H9 (cell line): ENCODE data around the gene DYNC2H1. TPM values are rescaled to one million over a fixed set of nuclear protein-coding genes. Genes with fewer than 3 reads are reported as not detected.

Experiments used
- DNase-seq: peaks from one replicate; pipeline ENCODE4 v3.0.0-alpha.2; 2017
- H2AFZ ChIP-seq: one replicate; pipeline ENCODE4 v1.6.1; 2013; ENCODE audit warnings: mild to moderate bottlenecking, low read length, control low read depth, moderate library complexity
- H2AK5ac ChIP-seq: 2 replicates; pipeline ENCODE4 v1.6.1; 2013; ENCODE audit warnings: low read length, control low read depth, mixed read lengths; ENCODE audit not compliant: insufficient read length
- H2BK120ac ChIP-seq: one replicate; pipeline ENCODE4 v1.6.1; 2013; ENCODE audit warnings: low read depth, mild to moderate bottlenecking, low read length, control low read depth, inconsistent platforms; ENCODE audit not compliant: poor library complexity, severe bottlenecking
- H2BK12ac ChIP-seq: 2 replicates; pipeline ENCODE4 v1.6.1; 2013; ENCODE audit warnings: low read length, control low read depth, mixed read lengths, low read depth; ENCODE audit not compliant: insufficient read length
- H2BK15ac ChIP-seq: 2 replicates; pipeline ENCODE4 v1.6.1; 2013; ENCODE audit warnings: low read depth, low read length, control low read depth
- H2BK20ac ChIP-seq: one replicate; pipeline ENCODE4 v1.6.1; 2013; ENCODE audit warnings: low read depth, mild to moderate bottlenecking, low read length, control low read depth, inconsistent platforms; ENCODE audit not compliant: poor library complexity, severe bottlenecking
- H2BK5ac ChIP-seq: 2 replicates; pipeline ENCODE4 v1.6.1; 2013; ENCODE audit warnings: low read length, control low read depth, mixed read lengths; ENCODE audit not compliant: insufficient read length
- H3K14ac ChIP-seq: 2 replicates; pipeline ENCODE4 v1.6.1; 2013; ENCODE audit warnings: low read length, control low read depth; ENCODE audit not compliant: insufficient read depth
- H3K18ac ChIP-seq: 2 replicates; pipeline ENCODE4 v1.6.1; 2013; ENCODE audit warnings: low read depth, mild to moderate bottlenecking, mixed read lengths, low read length, control low read depth; ENCODE audit not compliant: insufficient read length
- H3K23ac ChIP-seq: 2 replicates; pipeline ENCODE4 v1.6.1; 2013; ENCODE audit warnings: low read length, control low read depth, mixed read lengths, low read depth; ENCODE audit not compliant: insufficient read length
- H3K23me2 ChIP-seq: 2 replicates; pipeline ENCODE4 v1.6.1; 2013; ENCODE audit warnings: low read depth, mild to moderate bottlenecking, mixed read lengths, low read length, control low read depth; ENCODE audit not compliant: insufficient read length, poor library complexity, severe bottlenecking
- H3K27ac ChIP-seq: 2 replicates; pipeline ENCODE4 v1.5.1; 2013; ENCODE audit warnings: low read length, control low read depth, mixed read lengths, low read depth; ENCODE audit not compliant: insufficient read length
- H3K27me3 ChIP-seq: 2 replicates; pipeline ENCODE4 v1.6.1; 2013; ENCODE audit warnings: low read length, control low read depth, inconsistent platforms; ENCODE audit not compliant: insufficient read depth
- H3K4ac ChIP-seq: 2 replicates; pipeline ENCODE4 v1.6.1; 2013; ENCODE audit warnings: low read depth, mild to moderate bottlenecking, control low read depth, inconsistent platforms, low read length, moderate library complexity
- H3K4me1 ChIP-seq: 2 replicates; pipeline ENCODE4 v1.6.1; 2013; ENCODE audit warnings: low read length, control low read depth, inconsistent platforms; ENCODE audit not compliant: insufficient read depth
- H3K4me2 ChIP-seq: 2 replicates; pipeline ENCODE4 v1.6.1; 2013; ENCODE audit warnings: low read length, control low read depth, mixed read lengths; ENCODE audit not compliant: insufficient read length, insufficient read depth
- H3K56ac ChIP-seq: 2 replicates; pipeline ENCODE4 v1.6.1; 2013; ENCODE audit warnings: low read depth, mild to moderate bottlenecking, mixed read lengths, low read length, control low read depth; ENCODE audit not compliant: insufficient read length
- H3K79me1 ChIP-seq: 2 replicates; pipeline ENCODE4 v1.6.1; 2013; ENCODE audit warnings: low read depth, mild to moderate bottlenecking, moderate library complexity, low read length, control low read depth, inconsistent platforms; ENCODE audit not compliant: insufficient read depth, poor library complexity, severe bottlenecking
- H3K79me2 ChIP-seq: 2 replicates; pipeline ENCODE4 v1.6.1; 2013; ENCODE audit warnings: low read length, control low read depth, inconsistent platforms; ENCODE audit not compliant: insufficient read depth
- H3K9ac ChIP-seq: 2 replicates; pipeline ENCODE4 v1.6.1; 2013; ENCODE audit warnings: low read length, control low read depth, mixed read lengths; ENCODE audit not compliant: insufficient read length; ENCODE audit errors: extremely low read depth
- H3K9me3 ChIP-seq: one replicate; pipeline ENCODE4 v1.6.1; 2013; ENCODE audit warnings: low read depth, low read length, inconsistent platforms; ENCODE audit not compliant: control insufficient read depth
- H3T11ph ChIP-seq: one replicate; pipeline ENCODE4 v1.6.1; 2013; ENCODE audit warnings: mild to moderate bottlenecking, low read length, control low read depth, inconsistent platforms
- H4K20me1 ChIP-seq: one replicate; pipeline ENCODE4 v1.6.1; 2013; ENCODE audit not compliant: control insufficient read depth, insufficient read length, insufficient read depth
- H4K5ac ChIP-seq: 2 replicates; pipeline ENCODE4 v1.6.1; 2013; ENCODE audit warnings: low read depth, mild to moderate bottlenecking, mixed read lengths, low read length, control low read depth; ENCODE audit not compliant: insufficient read length
- H4K8ac ChIP-seq: replicated peaks from 2 replicates; pipeline ENCODE4 v1.6.1; 2013; ENCODE audit warnings: low read length, control low read depth, mixed read lengths, low read depth; ENCODE audit not compliant: insufficient read length
- H4K91ac ChIP-seq: 2 replicates; pipeline ENCODE4 v1.6.1; 2013; ENCODE audit warnings: low read depth, mild to moderate bottlenecking, moderate library complexity, mixed read lengths, low read length, control low read depth; ENCODE audit not compliant: insufficient read length
- H3K27ac Mint-ChIP-seq, 3 experiments: 2 replicates in 2 of 3; 3 replicates in 1 of 3; pipeline ENCODE4 v1.8.0; 2020 to 2021; ENCODE audit warnings: mixed read lengths in 3 of 3, mild to moderate bottlenecking in 1 of 3, moderate library complexity in 1 of 3
- H3K27me3 Mint-ChIP-seq: 2 replicates; pipeline ENCODE4 v1.8.0; 2021; ENCODE audit warnings: low read depth, mild to moderate bottlenecking, moderate library complexity, mixed read lengths
- H3K36me3 Mint-ChIP-seq, 3 experiments: 2 replicates in 2 of 3; 3 replicates in 1 of 3; pipeline ENCODE4 v1.8.0; 2020 to 2021; ENCODE audit warnings: low read depth in 3 of 3, mixed read lengths in 3 of 3; ENCODE audit not compliant: insufficient read depth in 1 of 3
- H3K4me1 Mint-ChIP-seq, 2 experiments: 2 replicates each; pipeline ENCODE4 v1.8.0; 2020; ENCODE audit warnings: mixed read lengths in 2 of 2
- H3K4me3 Mint-ChIP-seq, 2 experiments: 2 replicates in 1 of 2; 3 replicates in 1 of 2; pipeline ENCODE4 v1.8.0; 2020 to 2021; ENCODE audit warnings: mild to moderate bottlenecking in 2 of 2, mixed read lengths in 2 of 2, moderate library complexity in 1 of 2
- H3K9me3 Mint-ChIP-seq, 2 experiments: 2 replicates in 1 of 2; 3 replicates in 1 of 2; pipeline ENCODE4 v1.8.0; 2020; ENCODE audit warnings: mild to moderate bottlenecking in 2 of 2, mixed read lengths in 2 of 2, moderate library complexity in 1 of 2
- WGBS: extraction: QIAGEN DNeasy Blood & Tissue Kit; methylation state at CpG from one replicate; pipeline ENCODE4 v1.1.7; 2013; ENCODE audit warnings: missing lambda C conversion rate, low lambda C conversion rate, mixed read lengths; ENCODE audit not compliant: insufficient read length; ENCODE audit errors: extremely low coverage; 5-methylcytosine and 5-hydroxymethylcytosine counted together
- total RNA-seq: library from RNA; stranded (reverse); gene quantifications from 2 replicates; pipeline ENCODE4 v1.2.1, GENCODE V29; 2021
- TF ChIP-seq, protein P1 (sequence below): fragments of 200-600 bp; sonication (generic); conservative IDR thresholded peaks from 3 replicates; pipeline ENCODE4 v1.8.0; 2021; ENCODE audit warnings: antibody characterized with exemption, mild to moderate bottlenecking

Gene DYNC2H1
- total RNA-seq, 1 experiment from 2014 or later = 13.2 TPM

DNA sequence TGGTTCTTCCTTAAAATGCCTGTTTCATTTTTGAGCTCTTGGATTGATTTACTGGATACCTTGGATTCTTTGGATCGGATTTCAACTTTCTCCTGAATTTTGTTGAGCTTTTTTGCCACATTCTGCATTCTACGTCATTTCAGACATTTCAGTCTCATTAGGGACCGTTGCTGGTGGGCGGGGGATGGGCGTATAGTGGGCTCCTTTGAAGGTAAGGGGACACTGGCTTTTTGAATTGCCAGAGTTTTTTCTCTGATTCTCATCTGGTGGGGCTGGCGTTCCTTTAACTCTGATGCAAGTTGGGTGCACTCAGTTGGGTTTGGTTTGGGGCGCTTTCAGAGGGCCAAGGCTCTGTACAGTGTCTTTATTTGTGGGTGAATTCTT lies 216.5 kb downstream of the DYNC2H1 start:
- Histone ChIP-seq H2BK120ac (no peak overlapping the region), H3K79me1 (no peaks in the 10 kb centered on the region), H3K27ac (no peak overlapping the region), H2AFZ (no peak overlapping the region), H3K4me1 (no peaks in the 10 kb centered on the region; the same call in 1 of the 2 replicates), H2BK20ac (no peak overlapping the region), H4K5ac (no peak overlapping the region), H3K23ac (no peak overlapping the region), H2BK5ac (no peak overlapping the region), H2AK5ac (no peak overlapping the region), H2BK12ac (no peak overlapping the region), H3K79me2 (no peaks in the 10 kb centered on the region), H3K4me2 (no peak overlapping the region), H3K9me3 (no peaks in the 10 kb centered on the region), H3K18ac (no peak overlapping the region), H2BK15ac (no peak overlapping the region), H3T11ph (no peak overlapping the region), H3K56ac (no peak overlapping the region), H4K8ac (no peak overlapping the region), H3K23me2 (no peaks in the 10 kb centered on the region), H3K27me3 (no peaks in the 10 kb centered on the region), H3K14ac (no peak overlapping the region), H3K9ac (no peak overlapping the region), H3K4ac (no peak overlapping the region), H4K20me1 (no peaks in the 10 kb centered on the region), H4K91ac (no peak overlapping the region)
- Mint-ChIP-seq H3K27ac (peak overlapping the region in 1 of 3 experiments; percentile 41; a peak in 4 of 7 replicates), H3K36me3 (peaks cover 0 to 3% (median 0%) of the 10 kb centered on the region in 3 experiments; a peak in 2 of 7 replicates), H3K9me3 (no peaks in the 10 kb centered on the region), H3K4me3 (peak overlapping the region in 1 of 2 experiments; percentile 26; a peak in 1 of 5 replicates), H3K27me3 (no peaks in the 10 kb centered on the region), H3K4me1 (peaks cover 13 to 16% of the 10 kb centered on the region in 2 experiments)
- TF ChIP-seq, protein P1, sequence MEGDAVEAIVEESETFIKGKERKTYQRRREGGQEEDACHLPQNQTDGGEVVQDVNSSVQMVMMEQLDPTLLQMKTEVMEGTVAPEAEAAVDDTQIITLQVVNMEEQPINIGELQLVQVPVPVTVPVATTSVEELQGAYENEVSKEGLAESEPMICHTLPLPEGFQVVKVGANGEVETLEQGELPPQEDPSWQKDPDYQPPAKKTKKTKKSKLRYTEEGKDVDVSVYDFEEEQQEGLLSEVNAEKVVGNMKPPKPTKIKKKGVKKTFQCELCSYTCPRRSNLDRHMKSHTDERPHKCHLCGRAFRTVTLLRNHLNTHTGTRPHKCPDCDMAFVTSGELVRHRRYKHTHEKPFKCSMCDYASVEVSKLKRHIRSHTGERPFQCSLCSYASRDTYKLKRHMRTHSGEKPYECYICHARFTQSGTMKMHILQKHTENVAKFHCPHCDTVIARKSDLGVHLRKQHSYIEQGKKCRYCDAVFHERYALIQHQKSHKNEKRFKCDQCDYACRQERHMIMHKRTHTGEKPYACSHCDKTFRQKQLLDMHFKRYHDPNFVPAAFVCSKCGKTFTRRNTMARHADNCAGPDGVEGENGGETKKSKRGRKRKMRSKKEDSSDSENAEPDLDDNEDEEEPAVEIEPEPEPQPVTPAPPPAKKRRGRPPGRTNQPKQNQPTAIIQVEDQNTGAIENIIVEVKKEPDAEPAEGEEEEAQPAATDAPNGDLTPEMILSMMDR = no peak
- DNase-seq = no peak
- no CpG with 5 or more reads among the region's 7 CpGs for WGBS
